Ishikawa (cell line): Measurements from ENCODE around the gene TMCC1.

Source experiments
- CEBPB ChIP-seq: IDR thresholded peaks from 2 replicates; pipeline ENCODE4 v1.6.1; 2012
- CREB1 ChIP-seq: IDR thresholded peaks from 2 replicates; pipeline ENCODE4 v1.6.1; 2012; ENCODE audit warnings: low read depth
- EGR1 ChIP-seq: IDR thresholded peaks from 2 replicates; pipeline ENCODE4 v1.6.1; 2012
- EP300 ChIP-seq: IDR thresholded peaks from 2 replicates; pipeline ENCODE4 v1.6.1; 2012; ENCODE audit warnings: borderline replicate concordance
- FOXM1 ChIP-seq: IDR thresholded peaks from 2 replicates; pipeline ENCODE4 v1.6.1; 2012; ENCODE audit warnings: low read depth, borderline replicate concordance
- NFIC ChIP-seq: IDR thresholded peaks from 2 replicates; pipeline ENCODE4 v1.6.1; 2012
- RAD21 ChIP-seq: IDR thresholded peaks from 2 replicates; pipeline ENCODE4 v1.6.1; 2012; ENCODE audit warnings: low read depth
- TAF1 ChIP-seq: IDR thresholded peaks from 2 replicates; pipeline ENCODE4 v1.6.1; 2012; ENCODE audit warnings: low read depth, mild to moderate bottlenecking
- TCF12 ChIP-seq: IDR thresholded peaks from 2 replicates; pipeline ENCODE4 v1.6.1; 2012; ENCODE audit warnings: low read depth
- TEAD4 ChIP-seq: IDR thresholded peaks from 2 replicates; pipeline ENCODE4 v1.6.1; 2012
- YY1 ChIP-seq: IDR thresholded peaks from 2 replicates; pipeline ENCODE4 v1.6.1; 2012; ENCODE audit warnings: low read depth
- ZBTB7A ChIP-seq: IDR thresholded peaks from 2 replicates; pipeline ENCODE4 v1.6.1; 2012; ENCODE audit warnings: low read depth
- TF ChIP-seq, protein P1 (sequence below): IDR thresholded peaks from 2 replicates; pipeline ENCODE4 v1.6.1; 2012; ENCODE audit warnings: low read depth, mild to moderate bottlenecking
- TF ChIP-seq, protein P2 (sequence below): IDR thresholded peaks from 2 replicates; pipeline ENCODE4 v1.6.1; 2012
- TF ChIP-seq, protein P3 (sequence below): IDR thresholded peaks from 2 replicates; pipeline ENCODE4 v1.6.1; 2012

The TMCC1 gene

DNA sequence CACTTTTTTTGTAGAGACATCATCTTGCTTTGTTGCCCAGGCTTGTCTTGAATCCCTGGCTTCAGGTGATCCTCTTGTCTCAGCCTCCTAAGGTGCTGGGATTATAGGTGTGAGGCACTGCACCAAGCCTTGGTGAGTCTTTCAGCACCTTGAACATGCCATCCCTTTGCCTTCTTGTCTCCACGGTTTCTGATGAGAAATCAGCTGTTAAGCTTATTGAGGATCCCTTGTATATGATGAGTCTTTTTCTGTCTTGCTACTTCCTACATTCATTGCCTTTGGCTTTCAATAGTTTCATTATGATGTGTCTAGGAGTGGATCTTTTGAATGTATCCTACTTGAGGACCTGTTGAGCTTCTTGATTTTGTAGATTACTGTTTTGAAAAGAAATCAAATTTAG, 35.9 kb upstream of the TMCC1 start:
- no peak for TF ChIP-seq EGR1

DNA sequence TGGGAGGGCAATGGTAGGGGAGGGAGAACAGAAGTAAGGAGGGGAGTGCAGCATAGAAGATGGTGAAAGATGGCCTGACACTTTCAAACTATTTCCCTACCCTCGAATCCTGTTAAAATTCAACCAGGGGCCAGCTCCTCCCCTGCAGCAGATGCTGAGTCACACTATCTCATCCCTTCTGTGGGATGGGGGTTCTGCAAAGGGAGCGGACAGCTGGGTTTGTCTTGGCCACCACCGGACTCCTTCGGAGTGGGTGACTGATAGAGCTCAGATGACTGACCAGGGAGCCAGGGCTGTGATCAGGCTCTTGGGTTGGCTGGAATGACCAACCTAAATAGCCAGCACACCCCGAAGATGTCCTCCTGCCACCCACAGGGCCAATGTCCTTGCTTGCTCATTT, 33.6 kb upstream of the TMCC1 start:
- no peak for TF ChIP-seq TAF1
- TF ChIP-seq, protein P1, sequence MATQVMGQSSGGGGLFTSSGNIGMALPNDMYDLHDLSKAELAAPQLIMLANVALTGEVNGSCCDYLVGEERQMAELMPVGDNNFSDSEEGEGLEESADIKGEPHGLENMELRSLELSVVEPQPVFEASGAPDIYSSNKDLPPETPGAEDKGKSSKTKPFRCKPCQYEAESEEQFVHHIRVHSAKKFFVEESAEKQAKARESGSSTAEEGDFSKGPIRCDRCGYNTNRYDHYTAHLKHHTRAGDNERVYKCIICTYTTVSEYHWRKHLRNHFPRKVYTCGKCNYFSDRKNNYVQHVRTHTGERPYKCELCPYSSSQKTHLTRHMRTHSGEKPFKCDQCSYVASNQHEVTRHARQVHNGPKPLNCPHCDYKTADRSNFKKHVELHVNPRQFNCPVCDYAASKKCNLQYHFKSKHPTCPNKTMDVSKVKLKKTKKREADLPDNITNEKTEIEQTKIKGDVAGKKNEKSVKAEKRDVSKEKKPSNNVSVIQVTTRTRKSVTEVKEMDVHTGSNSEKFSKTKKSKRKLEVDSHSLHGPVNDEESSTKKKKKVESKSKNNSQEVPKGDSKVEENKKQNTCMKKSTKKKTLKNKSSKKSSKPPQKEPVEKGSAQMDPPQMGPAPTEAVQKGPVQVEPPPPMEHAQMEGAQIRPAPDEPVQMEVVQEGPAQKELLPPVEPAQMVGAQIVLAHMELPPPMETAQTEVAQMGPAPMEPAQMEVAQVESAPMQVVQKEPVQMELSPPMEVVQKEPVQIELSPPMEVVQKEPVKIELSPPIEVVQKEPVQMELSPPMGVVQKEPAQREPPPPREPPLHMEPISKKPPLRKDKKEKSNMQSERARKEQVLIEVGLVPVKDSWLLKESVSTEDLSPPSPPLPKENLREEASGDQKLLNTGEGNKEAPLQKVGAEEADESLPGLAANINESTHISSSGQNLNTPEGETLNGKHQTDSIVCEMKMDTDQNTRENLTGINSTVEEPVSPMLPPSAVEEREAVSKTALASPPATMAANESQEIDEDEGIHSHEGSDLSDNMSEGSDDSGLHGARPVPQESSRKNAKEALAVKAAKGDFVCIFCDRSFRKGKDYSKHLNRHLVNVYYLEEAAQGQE, result no peak
- no peak for TF ChIP-seq TEAD4
- TF ChIP-seq EP300, result no peak
- no peak for TF ChIP-seq CEBPB

DNA sequence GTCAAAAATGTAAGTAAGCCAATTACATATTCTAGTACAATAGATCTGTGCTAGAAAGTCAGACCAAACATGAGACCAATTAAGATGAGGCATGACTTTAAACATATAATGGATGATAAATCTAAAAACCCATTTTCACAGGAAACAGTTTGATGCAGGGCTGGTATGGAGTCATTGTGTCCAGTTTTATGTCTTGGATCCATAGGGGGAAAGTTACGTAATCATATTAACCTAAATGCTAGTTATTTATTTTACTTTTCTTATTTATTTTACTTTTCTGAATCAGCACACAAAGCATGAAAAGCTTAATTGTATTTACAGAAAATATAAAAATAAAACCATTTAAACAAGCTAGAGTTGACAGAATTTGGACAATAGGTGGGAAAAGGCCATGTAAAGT, 26.3 kb upstream of the TMCC1 start:
- no peak for TF ChIP-seq YY1
- TF ChIP-seq TAF1, result no peak
- no peak for TF ChIP-seq TCF12
- no peak for TF ChIP-seq NFIC

DNA sequence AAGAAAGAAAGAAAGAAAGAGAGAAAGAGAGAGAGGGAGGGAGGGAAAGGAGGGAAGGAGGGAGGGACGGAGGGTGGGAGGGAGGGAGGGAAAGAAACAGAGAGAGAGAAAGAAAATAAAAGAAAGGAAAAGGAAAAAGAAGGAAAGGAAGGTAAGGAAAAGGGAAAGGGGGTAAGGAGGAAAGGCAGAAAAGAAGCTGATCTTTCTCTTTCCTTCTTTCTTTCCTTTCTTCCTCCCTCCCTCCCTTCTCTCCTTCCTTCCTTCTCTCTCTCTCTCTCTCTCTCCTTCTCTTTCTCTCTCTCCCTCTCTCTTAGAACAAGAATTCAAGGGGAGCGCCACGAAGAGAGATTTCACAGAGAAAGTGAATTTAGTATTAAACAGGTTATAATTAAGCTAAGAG, 25.8 kb upstream of the TMCC1 start:
- TF ChIP-seq EP300 (no peak), NFIC (no peak), EGR1 (no peak), TAF1 (no peak), YY1 (no peak), TCF12 (no peak)
- TF ChIP-seq, protein P2, sequence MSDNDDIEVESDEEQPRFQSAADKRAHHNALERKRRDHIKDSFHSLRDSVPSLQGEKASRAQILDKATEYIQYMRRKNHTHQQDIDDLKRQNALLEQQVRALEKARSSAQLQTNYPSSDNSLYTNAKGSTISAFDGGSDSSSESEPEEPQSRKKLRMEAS, result no peak
- TF ChIP-seq, protein P1, result no peak

DNA sequence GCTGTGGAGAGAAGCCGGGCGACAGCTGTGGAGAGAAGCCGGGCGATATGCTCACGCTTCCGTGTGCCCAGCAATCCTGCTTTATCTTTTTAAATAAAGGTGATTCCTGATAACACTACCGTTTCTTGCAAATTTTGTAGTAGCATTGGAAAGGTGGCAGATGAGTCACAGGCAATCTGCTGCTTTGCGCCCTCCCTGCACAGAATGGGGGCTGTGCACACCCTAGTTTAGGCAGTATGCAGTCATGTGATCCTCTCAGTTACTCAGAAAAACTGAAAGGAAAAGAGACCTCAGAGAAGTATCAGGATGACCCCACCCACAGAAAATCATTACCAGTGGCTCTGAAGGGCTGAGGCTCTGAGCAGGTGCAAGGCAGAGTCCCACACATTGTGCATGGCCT, 24.9 kb upstream of the TMCC1 start:
- TF ChIP-seq, protein P2, result no peak
- TF ChIP-seq, protein P1, result no peak
- TF ChIP-seq YY1 (no peak), TAF1 (no peak), NFIC (no peak), TEAD4 (no peak)

DNA sequence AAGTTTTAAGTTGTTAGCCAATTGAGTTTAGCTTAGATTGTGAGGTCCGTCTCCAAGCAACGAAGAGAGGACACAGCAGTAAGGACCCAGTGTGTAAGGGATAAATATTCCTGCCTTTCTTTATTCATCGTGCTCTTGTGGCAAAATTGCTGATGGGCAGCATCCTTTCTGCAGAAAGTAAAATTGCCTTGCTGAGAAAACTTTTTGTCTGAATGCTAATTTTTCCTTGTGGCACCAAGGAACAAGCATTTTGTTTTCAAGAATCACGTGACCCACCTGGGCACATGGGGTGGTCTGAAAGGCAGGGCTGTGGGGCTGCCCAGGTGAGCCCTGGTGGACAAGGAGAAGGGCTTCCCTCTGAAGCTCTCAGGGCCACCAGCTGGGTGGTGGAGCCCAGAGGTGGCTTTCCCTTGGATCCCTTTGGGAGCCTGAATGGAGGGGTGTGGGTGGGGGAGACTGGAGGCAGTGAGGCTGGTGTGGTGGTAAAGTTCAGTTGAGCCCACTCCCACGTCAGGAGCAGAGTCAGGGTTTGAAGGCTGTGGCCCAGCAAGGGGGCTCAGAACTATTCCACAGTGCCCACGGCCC, 24.0 kb upstream of the TMCC1 start:
- TF ChIP-seq TCF12, result 0 out of 2 replicates have a peak, but pooled peaks have one; percentile 26
- TF ChIP-seq, protein P2, result no peak
- TF ChIP-seq ZBTB7A, result no peak
- TF ChIP-seq, protein P1, result no peak
- no peak for TF ChIP-seq TEAD4
- TF ChIP-seq, protein P3, sequence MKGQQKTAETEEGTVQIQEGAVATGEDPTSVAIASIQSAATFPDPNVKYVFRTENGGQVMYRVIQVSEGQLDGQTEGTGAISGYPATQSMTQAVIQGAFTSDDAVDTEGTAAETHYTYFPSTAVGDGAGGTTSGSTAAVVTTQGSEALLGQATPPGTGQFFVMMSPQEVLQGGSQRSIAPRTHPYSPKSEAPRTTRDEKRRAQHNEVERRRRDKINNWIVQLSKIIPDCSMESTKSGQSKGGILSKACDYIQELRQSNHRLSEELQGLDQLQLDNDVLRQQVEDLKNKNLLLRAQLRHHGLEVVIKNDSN, result peak; percentile 57
- no peak for TF ChIP-seq CREB1
- no peak for TF ChIP-seq EGR1
- no peak for TF ChIP-seq NFIC
- no peak for TF ChIP-seq YY1
- TF ChIP-seq EP300, result no peak
- TF ChIP-seq TAF1, result no peak
- no peak for TF ChIP-seq RAD21
- no peak for TF ChIP-seq CEBPB
- TF ChIP-seq FOXM1, result no peak
